Panc1 (cell line): ENCODE results near the gene METTL23.

ENCODE experiments used
- CTCF ChIP-seq: fragments of 450-650 bp; IDR thresholded peaks from 2 replicates; pipeline ENCODE4 v1.5.1; 2017; ENCODE audit warnings: mild to moderate bottlenecking
- POLR2AphosphoS5 ChIP-seq: IDR thresholded peaks from 2 replicates; pipeline ENCODE4 v1.6.1; 2012; ENCODE audit warnings: mild to moderate bottlenecking, low read depth, low read length, moderate library complexity
- TCF7L2 ChIP-seq: IDR thresholded peaks from 2 replicates; pipeline ENCODE4 v1.6.1; 2011; ENCODE audit warnings: mild to moderate bottlenecking, low read depth, low read length, inconsistent platforms
- TF ChIP-seq, protein P1 (sequence below), 2 experiments: IDR thresholded peaks; 2 replicates each; pipeline ENCODE4 v1.6.1; 2011 to 2012; ENCODE audit warnings: low read depth in 2 of 2, control low read depth in 1 of 2, low read length in 1 of 2, mild to moderate bottlenecking in 1 of 2, moderate library complexity in 1 of 2; ENCODE audit not compliant: insufficient read depth in 1 of 2

DNA sequence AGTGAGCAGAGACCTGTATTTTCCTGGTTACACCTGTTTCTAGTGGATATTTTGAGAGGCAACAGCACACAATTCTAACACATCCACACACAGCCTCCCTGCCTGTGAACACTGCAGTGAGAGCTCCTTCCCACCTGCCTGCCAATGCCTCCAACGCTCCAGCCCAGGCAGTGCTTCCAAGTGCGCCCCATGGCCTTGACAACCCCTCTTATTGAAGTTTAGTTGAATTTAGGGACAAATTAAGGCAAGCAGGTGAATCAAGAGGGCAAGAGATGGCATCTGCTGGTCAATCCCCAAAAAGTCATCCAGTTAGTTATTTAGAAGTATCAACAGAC is 11.2 kb upstream of the METTL23 start:
- no peak for TF ChIP-seq CTCF
- no peak for TF ChIP-seq POLR2AphosphoS5
- TF ChIP-seq TCF7L2 = no peak
- TF ChIP-seq, protein P1, sequence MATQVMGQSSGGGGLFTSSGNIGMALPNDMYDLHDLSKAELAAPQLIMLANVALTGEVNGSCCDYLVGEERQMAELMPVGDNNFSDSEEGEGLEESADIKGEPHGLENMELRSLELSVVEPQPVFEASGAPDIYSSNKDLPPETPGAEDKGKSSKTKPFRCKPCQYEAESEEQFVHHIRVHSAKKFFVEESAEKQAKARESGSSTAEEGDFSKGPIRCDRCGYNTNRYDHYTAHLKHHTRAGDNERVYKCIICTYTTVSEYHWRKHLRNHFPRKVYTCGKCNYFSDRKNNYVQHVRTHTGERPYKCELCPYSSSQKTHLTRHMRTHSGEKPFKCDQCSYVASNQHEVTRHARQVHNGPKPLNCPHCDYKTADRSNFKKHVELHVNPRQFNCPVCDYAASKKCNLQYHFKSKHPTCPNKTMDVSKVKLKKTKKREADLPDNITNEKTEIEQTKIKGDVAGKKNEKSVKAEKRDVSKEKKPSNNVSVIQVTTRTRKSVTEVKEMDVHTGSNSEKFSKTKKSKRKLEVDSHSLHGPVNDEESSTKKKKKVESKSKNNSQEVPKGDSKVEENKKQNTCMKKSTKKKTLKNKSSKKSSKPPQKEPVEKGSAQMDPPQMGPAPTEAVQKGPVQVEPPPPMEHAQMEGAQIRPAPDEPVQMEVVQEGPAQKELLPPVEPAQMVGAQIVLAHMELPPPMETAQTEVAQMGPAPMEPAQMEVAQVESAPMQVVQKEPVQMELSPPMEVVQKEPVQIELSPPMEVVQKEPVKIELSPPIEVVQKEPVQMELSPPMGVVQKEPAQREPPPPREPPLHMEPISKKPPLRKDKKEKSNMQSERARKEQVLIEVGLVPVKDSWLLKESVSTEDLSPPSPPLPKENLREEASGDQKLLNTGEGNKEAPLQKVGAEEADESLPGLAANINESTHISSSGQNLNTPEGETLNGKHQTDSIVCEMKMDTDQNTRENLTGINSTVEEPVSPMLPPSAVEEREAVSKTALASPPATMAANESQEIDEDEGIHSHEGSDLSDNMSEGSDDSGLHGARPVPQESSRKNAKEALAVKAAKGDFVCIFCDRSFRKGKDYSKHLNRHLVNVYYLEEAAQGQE (IDR thresholded peaks at IDR 0.05; ENCODE audit: insufficient read depth in 1 of 2, low read depth in 2 of 2, low read length in 1 of 2) = no peak
